K562 (cell line): ENCODE results near the gene SYNPR. TPM values are rescaled to one million over a fixed set of nuclear protein-coding genes. Genes with fewer than 3 reads are reported as not detected.

Experiments
- ATAC-seq: fragments of 200-7000 bp; cut with Tn5 transposase; 3 replicates; pipeline ENCODE4 v1.9.1; 2020; ENCODE audit warnings: moderate library complexity
- BruUV-seq: library from RNA; stranded (reverse); fragments of 400-500 nt; replicated peaks from 2 replicates; lab custom pipeline; 2021; lab: Mats Ljungman, UMichigan
- CTCF ChIA-PET: fragments of 300-600 bp; formaldehyde crosslinking; extraction: SDS; loops from one replicate; lab custom pipeline; 2021; ENCODE audit warnings: low intra/inter-chr PET ratio; lab: Yijun Ruan, JAX
- POLR2A ChIA-PET: fragments of 300-600, 350-650 bp; sonication (Branson Sonifier 250); formaldehyde crosslinking; extraction: SDS; loops from one replicate; lab custom pipeline; 2021; ENCODE audit warnings: antibody characterized with exemption, inconsistent platforms; lab: Yijun Ruan, JAX
- DNase-seq, 4 experiments: peaks; one replicate each; pipeline versions ENCODE4 v3.0.0 to v3.0.0-alpha.2; 2011 to 2018; ENCODE audit warnings: low spot score in 3 of 4, mixed read lengths in 3 of 4; ENCODE audit errors: extremely low read depth in 1 of 4
- FAIRE-seq: peaks from 2 replicates; lab custom pipeline; 2011; peaks lifted over from hg19 to GRCh38; lab: Jason Lieb, UNC
- H2AFZ ChIP-seq: 2 replicates; pipeline ENCODE4 v1.6.0; 2011; ENCODE audit warnings: low read depth, low read length, control low read depth, inconsistent platforms
- H3K27ac ChIP-seq: fragments of 200-600 bp; 3 replicates; pipeline ENCODE4 v1.8.0; 2011; ENCODE audit warnings: low read depth, mild to moderate bottlenecking, control low read depth, inconsistent platforms, low read length, moderate library complexity, mixed read lengths; ENCODE audit errors: extremely low read depth
- H3K27me3 ChIP-seq, 2 experiments: fragments of 300-600 bp in 1 of 2; 2 replicates in 1 of 2; 3 replicates in 1 of 2; pipeline versions ENCODE4 v1.6.0 to v1.8.0; 2011; ENCODE audit warnings: inconsistent platforms in 2 of 2, low read length in 2 of 2, mild to moderate bottlenecking in 1 of 2, mixed read lengths in 1 of 2, moderate library complexity in 1 of 2; ENCODE audit not compliant: control insufficient read depth in 2 of 2, insufficient read depth in 2 of 2
- H3K36me3 ChIP-seq: fragments of 300-600 bp; 3 replicates; pipeline ENCODE4 v1.8.0; 2011; ENCODE audit warnings: mild to moderate bottlenecking, low read length, inconsistent platforms; ENCODE audit not compliant: control insufficient read depth, insufficient read depth
- H3K4me1 ChIP-seq, 2 experiments: fragments of 200-600 bp in 1 of 2; replicated peaks in 1 of 2; 2 replicates in 1 of 2; 3 replicates in 1 of 2; pipeline versions ENCODE4 v1.5.1 to v1.8.0; 2011; ENCODE audit warnings: inconsistent platforms in 2 of 2, low read length in 2 of 2, mild to moderate bottlenecking in 1 of 2, mixed read lengths in 1 of 2, moderate library complexity in 1 of 2; ENCODE audit not compliant: control insufficient read depth in 2 of 2, insufficient read depth in 2 of 2
- H3K4me2 ChIP-seq: 2 replicates; pipeline ENCODE4 v1.6.1; 2011; ENCODE audit warnings: low read length, control low read depth, inconsistent platforms, mixed read lengths; ENCODE audit not compliant: insufficient read depth
- H3K4me3 ChIP-seq: fragments of 200-600 bp; sonication (generic), shearing (Covaris generic); 2 replicates; pipeline ENCODE4 v1.5.1; 2016; ENCODE audit warnings: control low read depth, inconsistent platforms
- H3K79me2 ChIP-seq: fragments of 200-600 bp; 3 replicates; pipeline ENCODE4 v1.8.0; 2011; ENCODE audit warnings: low read length, inconsistent platforms; ENCODE audit not compliant: control insufficient read depth, insufficient read depth
- H3K9ac ChIP-seq, 2 experiments: 2 replicates each; pipeline versions ENCODE4 v1.6.0 to v1.6.1; 2011; ENCODE audit warnings: low read depth in 2 of 2, low read length in 2 of 2, control low read depth in 1 of 2, inconsistent platforms in 1 of 2, mild to moderate bottlenecking in 1 of 2, mixed read lengths in 1 of 2; ENCODE audit not compliant: insufficient read depth in 1 of 2
- H3K9me1 ChIP-seq: one replicate; pipeline ENCODE4 v1.6.0; 2011; ENCODE audit warnings: inconsistent platforms, mild to moderate bottlenecking, low read length, moderate library complexity; ENCODE audit not compliant: control insufficient read depth, insufficient read depth
- H3K9me3 ChIP-seq: replicated peaks from 2 replicates; pipeline ENCODE4 v1.5.1; 2011; ENCODE audit warnings: low read depth, low read length, inconsistent platforms; ENCODE audit not compliant: control insufficient read depth, insufficient read depth
- H4K20me1 ChIP-seq: replicated peaks from 2 replicates; pipeline ENCODE4 v1.6.1; 2011; ENCODE audit warnings: low read length, inconsistent platforms, mixed read lengths; ENCODE audit not compliant: control insufficient read depth, insufficient read depth
- BDP1 ChIP-seq: IDR thresholded peaks from 3 replicates; pipeline ENCODE4 v1.6.1; 2011; ENCODE audit not compliant: insufficient read length, insufficient read depth
- CBX5 ChIP-seq: IDR thresholded peaks from 2 replicates; pipeline ENCODE4 v1.6.1; 2014; ENCODE audit warnings: low read depth, borderline replicate concordance
- ETS2 ChIP-seq: IDR thresholded peaks from 2 replicates; pipeline ENCODE4 v1.6.1; 2016; ENCODE audit warnings: borderline replicate concordance, missing genetic modification characterization, mild to moderate bottlenecking, moderate library complexity, missing compliant biosample characterization; ENCODE audit not compliant: poor library complexity, severe bottlenecking
- NFIC ChIP-seq: fragments of 450-650 bp; IDR thresholded peaks from 2 replicates; pipeline ENCODE4 v1.6.1; 2017; ENCODE audit warnings: mild to moderate bottlenecking, inconsistent platforms
- POLR2H ChIP-seq: IDR thresholded peaks from 2 replicates; pipeline ENCODE4 v1.6.1; 2016; ENCODE audit warnings: missing genetic modification characterization, low read depth, mild to moderate bottlenecking, control low read depth, missing compliant biosample characterization, moderate library complexity
- SAFB2 ChIP-seq: fragments of 200-400 bp; formaldehyde crosslinking; IDR thresholded peaks from 2 replicates; pipeline ENCODE4 v1.6.1; 2018; ENCODE audit warnings: borderline replicate concordance, low read length, low read depth, moderate library complexity; ENCODE audit not compliant: severe bottlenecking
- SP1 ChIP-seq: sonication (generic); formaldehyde crosslinking; IDR thresholded peaks from 2 replicates; pipeline ENCODE4 v1.8.1; 2022; ENCODE audit warnings: mild to moderate bottlenecking, missing genetic modification reagents
- ZFPM2 ChIP-seq: fragments of 250-450 bp; sonication (Bioruptor Pico); IDR thresholded peaks from 2 replicates; pipeline ENCODE4 v1.5.1; 2022; ENCODE audit warnings: mild to moderate bottlenecking
- WGBS: fragments of 100-300 bp; shearing (Covaris generic); methylation state at CpG from one replicate; pipeline ENCODE4 v1.1.6; 2016; ENCODE audit warnings: low coverage, mixed read lengths; ENCODE audit not compliant: insufficient coverage; ENCODE audit errors: missing lambda C conversion rate; 5-methylcytosine and 5-hydroxymethylcytosine counted together
- in situ Hi-C: fragments of 300-500 bp; cut with MboI; formaldehyde crosslinking; loops from 4 replicates; pipeline ENCODE4 v1.15.0; 2018; ENCODE audit warnings: inconsistent platforms, mixed read lengths
- intact Hi-C: fragments of 100-400 bp; cut with micrococcal nuclease; formaldehyde crosslinking; loops from 2 replicates; pipeline ENCODE4 v1.14.2; 2022
- polyA plus RNA-seq, 8 experiments: library from polyadenylated mRNA; depleted of rRNA in 4 of 8; stranded (reverse) in 5 of 8; unstranded in 3 of 8; fragments of >200 nt; fragmentation: Nextera tagmentation in 2 of 8; fragmentation: Illumina TruSeq in 1 of 8; extraction: Ambion mirVana in 2 of 8; extraction: Trizol in 1 of 8; gene quantifications; 2 replicates each; pipeline versions ENCODE4 v1.2.1 to v1.2.3, GENCODE V29; 2011 to 2014; ENCODE audit warnings: inconsistent platforms in 1 of 8, missing spikeins in 1 of 8
- total RNA-seq, 7 experiments: library from RNA; depleted of rRNA in 6 of 7; stranded (reverse); fragments of >200 nt in 6 of 7; fragmentation: Illumina TruSeq in 2 of 7; extraction: Trizol in 2 of 7; gene quantifications; 2 replicates each; pipeline versions ENCODE4 v1.2.1 to v1.2.3, GENCODE V29; 2011 to 2021; ENCODE audit warnings: low replicate concordance in 1 of 7
- TF ChIP-seq, protein P1 (sequence below): IDR thresholded peaks from 2 replicates; pipeline ENCODE4 v1.6.1; 2012; ENCODE audit warnings: low read depth, low read length, improper control_type of control experiment, borderline replicate concordance
- TF ChIP-seq, protein P2 (sequence below): IDR thresholded peaks from 3 replicates; pipeline ENCODE4 v1.6.1; 2011; ENCODE audit warnings: borderline replicate concordance, mild to moderate bottlenecking; ENCODE audit not compliant: insufficient read length, insufficient read depth
- TF ChIP-seq, protein P3 (sequence below): IDR thresholded peaks from 2 replicates; pipeline ENCODE4 v1.6.1; 2011; ENCODE audit not compliant: insufficient read length; ENCODE audit errors: extremely low read depth
- TF ChIP-seq, protein P4 (sequence below): fragments of 250-450 bp; sonication (Bioruptor Pico); IDR thresholded peaks from 2 replicates; pipeline ENCODE4 v1.6.1; 2021; ENCODE audit warnings: mild to moderate bottlenecking

Gene SYNPR
- total and polyA plus RNA-seq, 9 of the 15 experiments (the other 6 are each of a cell fraction or from before 2014, with no cell fraction given), result not detected

DNA sequence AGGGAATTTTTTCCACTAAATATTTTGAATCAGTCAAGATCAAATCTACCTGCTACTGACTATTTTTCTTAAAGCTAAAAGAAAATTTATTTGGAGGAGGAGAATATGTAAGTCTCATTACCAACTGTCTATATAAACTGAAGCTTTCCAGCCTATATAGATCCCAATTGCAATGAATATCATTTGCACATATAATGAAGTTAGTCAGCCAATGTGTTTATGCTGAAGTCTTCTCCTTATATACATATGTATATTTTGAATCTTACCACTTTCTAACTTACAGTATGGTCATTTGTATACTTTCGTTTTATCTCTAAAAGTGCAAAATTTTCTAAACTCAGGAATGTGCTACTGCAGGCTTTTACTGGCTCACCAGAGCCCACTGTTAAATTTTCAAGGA, 136.5 kb downstream of the SYNPR start:
- no peak overlapping the region for H3K9ac ChIP-seq
- H3K4me2 ChIP-seq, result no peak overlapping the region
- no peak for ATAC-seq
- TF ChIP-seq, protein P1, sequence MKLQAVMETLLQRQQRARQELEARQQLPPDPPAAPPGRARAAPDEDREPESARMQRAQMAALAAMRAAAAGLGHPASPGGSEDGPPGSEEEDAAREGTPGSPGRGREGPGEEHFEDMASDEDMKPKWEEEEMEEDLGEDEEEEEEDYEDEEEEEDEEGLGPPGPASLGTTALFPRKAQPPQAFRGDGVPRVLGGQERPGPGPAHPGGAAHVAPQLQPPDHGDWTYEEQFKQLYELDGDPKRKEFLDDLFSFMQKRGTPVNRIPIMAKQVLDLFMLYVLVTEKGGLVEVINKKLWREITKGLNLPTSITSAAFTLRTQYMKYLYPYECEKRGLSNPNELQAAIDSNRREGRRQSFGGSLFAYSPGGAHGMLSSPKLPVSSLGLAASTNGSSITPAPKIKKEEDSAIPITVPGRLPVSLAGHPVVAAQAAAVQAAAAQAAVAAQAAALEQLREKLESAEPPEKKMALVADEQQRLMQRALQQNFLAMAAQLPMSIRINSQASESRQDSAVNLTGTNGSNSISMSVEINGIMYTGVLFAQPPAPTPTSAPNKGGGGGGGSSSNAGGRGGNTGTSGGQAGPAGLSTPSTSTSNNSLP, result no peak
- no peak for TF ChIP-seq BDP1
- FAIRE-seq, result no peak
- POLR2A ChIA-PET, result no interaction called here
- no peak overlapping the region for H2AFZ ChIP-seq
- H3K4me3 ChIP-seq, result no peak overlapping the region
- WGBS, result 0% methylated on average over 1 of the region's 1 CpG
- CTCF ChIA-PET, result no interaction called here
- H3K9me1 ChIP-seq, result no peaks in the 10 kb centered on the region
- DNase-seq, result no peak
- no peaks in the 10 kb centered on the region for H3K27me3 ChIP-seq
- H3K79me2 ChIP-seq, result no peaks in the 10 kb centered on the region
- H3K9me3 ChIP-seq, result no peaks in the 10 kb centered on the region
- intact Hi-C loops, result no loop called here
- in situ Hi-C loops, result no loop called here
- no peaks in the 10 kb centered on the region for H4K20me1 ChIP-seq
- no peaks in the 10 kb centered on the region for H3K36me3 ChIP-seq
- no TSS peak for BruUV-seq
- H3K27ac ChIP-seq, result no peak overlapping the region
- H3K4me1 ChIP-seq, result no peaks in the 10 kb centered on the region

DNA sequence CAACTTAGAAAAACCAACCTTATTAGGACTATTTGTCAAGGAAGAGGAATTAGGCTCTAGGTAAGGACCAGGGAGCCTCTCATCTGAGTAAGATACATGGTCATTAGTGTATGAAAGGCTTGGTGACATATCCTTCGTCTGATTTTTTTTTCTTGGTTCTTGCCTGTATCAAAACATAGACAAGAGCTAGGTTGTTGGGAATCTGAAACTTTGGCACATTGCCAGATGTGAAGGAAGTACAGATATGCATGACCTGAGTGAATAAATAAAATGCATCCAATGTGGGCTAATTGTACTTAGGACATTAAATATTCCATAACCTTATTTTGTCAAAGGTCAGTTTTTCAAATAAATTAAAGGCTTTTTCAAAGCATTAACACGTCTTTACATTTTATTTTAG, 151.8 kb downstream of the SYNPR start:
- Histone ChIP-seq H2AFZ (no peak overlapping the region), H3K4me1 (no peaks in the 10 kb centered on the region), H4K20me1 (no peaks in the 10 kb centered on the region), H3K4me3 (no peak overlapping the region), H3K27me3 (no peaks in the 10 kb centered on the region), H3K9ac (no peak overlapping the region), H3K4me2 (no peak overlapping the region), H3K79me2 (no peaks in the 10 kb centered on the region), H3K36me3 (no peaks in the 10 kb centered on the region), H3K9me3 (no peaks in the 10 kb centered on the region), H3K27ac (no peak overlapping the region), H3K9me1 (no peaks in the 10 kb centered on the region)
- POLR2A ChIA-PET, result no interaction called here
- no peak for ATAC-seq
- intact Hi-C loops (no loop called here), in situ Hi-C loops (no loop called here)
- no TSS peak for BruUV-seq
- CTCF ChIA-PET, result no interaction called here
- FAIRE-seq, result no peak
- no peak for DNase-seq
- 6% methylated on average over 2 of the region's 2 CpGs for WGBS
- TF ChIP-seq SP1 (CRISPR knock-in tag), result no peak
- no peak for TF ChIP-seq POLR2H (tag)
- TF ChIP-seq, protein P2, sequence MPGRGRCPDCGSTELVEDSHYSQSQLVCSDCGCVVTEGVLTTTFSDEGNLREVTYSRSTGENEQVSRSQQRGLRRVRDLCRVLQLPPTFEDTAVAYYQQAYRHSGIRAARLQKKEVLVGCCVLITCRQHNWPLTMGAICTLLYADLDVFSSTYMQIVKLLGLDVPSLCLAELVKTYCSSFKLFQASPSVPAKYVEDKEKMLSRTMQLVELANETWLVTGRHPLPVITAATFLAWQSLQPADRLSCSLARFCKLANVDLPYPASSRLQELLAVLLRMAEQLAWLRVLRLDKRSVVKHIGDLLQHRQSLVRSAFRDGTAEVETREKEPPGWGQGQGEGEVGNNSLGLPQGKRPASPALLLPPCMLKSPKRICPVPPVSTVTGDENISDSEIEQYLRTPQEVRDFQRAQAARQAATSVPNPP, result no peak
- no peak for TF ChIP-seq ZFPM2 (CRISPR knock-in tag)
- no peak for TF ChIP-seq CBX5
- TF ChIP-seq, protein P3, sequence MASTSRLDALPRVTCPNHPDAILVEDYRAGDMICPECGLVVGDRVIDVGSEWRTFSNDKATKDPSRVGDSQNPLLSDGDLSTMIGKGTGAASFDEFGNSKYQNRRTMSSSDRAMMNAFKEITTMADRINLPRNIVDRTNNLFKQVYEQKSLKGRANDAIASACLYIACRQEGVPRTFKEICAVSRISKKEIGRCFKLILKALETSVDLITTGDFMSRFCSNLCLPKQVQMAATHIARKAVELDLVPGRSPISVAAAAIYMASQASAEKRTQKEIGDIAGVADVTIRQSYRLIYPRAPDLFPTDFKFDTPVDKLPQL, result no peak
- TF ChIP-seq, protein P4, sequence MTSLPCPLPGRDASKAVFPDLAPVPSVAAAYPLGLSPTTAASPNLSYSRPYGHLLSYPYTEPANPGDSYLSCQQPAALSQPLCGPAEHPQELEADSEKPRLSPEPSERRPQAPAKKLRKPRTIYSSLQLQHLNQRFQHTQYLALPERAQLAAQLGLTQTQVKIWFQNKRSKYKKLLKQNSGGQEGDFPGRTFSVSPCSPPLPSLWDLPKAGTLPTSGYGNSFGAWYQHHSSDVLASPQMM (CRISPR knock-in tag), result no peak
- TF ChIP-seq NFIC, result peak; percentile 92
- TF ChIP-seq SAFB2, result no peak
- TF ChIP-seq ETS2 (tag), result no peak
